ENCODE measurements around the gene UAP1L1. TPM values are rescaled to one million over a fixed set of nuclear protein-coding genes. Genes with fewer than 3 reads are reported as not detected.

Gene UAP1L1
- total and polyA plus RNA-seq, 2 experiments from 2014 or later, result 2.5 to 8.1 TPM

GRCh38 chr9:137105814-137106661 lies 28.7 kb downstream of the UAP1L1 start:
- Histone ChIP-seq H3K27ac (ENCODE audit: low read depth) (no peak overlapping the region), H3K4me1 (ENCODE audit: insufficient read depth) (no peaks in the 10 kb centered on the region), H4K20me1 (replicated peaks; ENCODE audit: insufficient read depth) (no peaks in the 10 kb centered on the region; the same call in 1 of the 2 replicates), H3K4me3 (no peak overlapping the region), H3K4me2 (no peak overlapping the region), H2AFZ (no peak overlapping the region), H3K79me2 (replicated peaks; ENCODE audit: insufficient read depth) (no peaks in the 10 kb centered on the region), H3K36me3 (ENCODE audit: insufficient read depth) (peaks cover 4% of the 10 kb centered on the region), H3K27me3 (ENCODE audit: insufficient read depth) (no peaks in the 10 kb centered on the region), H3F3A (replicated peaks; ENCODE audit: low read depth) (peaks cover 11% of the 10 kb centered on the region; the same call in 1 of the 2 replicates), H3K9me2 (ENCODE audit: insufficient read depth) (no peaks in the 10 kb centered on the region)
- ATAC-seq, result no peak
- H3K27ac Mint-ChIP-seq, result no peak overlapping the region
- H3K36me3 Mint-ChIP-seq (ENCODE audit: low read depth), result peaks cover 10% of the 10 kb centered on the region; the same call in 2 of the 3 replicates
- peaks cover 2% of the 10 kb centered on the region for H3K27me3 Mint-ChIP-seq (ENCODE audit: insufficient read depth, low read depth, poor library complexity)
- no peaks in the 10 kb centered on the region; the same call in 2 of the 3 replicates for H3K4me1 Mint-ChIP-seq
- H3K9me3 Mint-ChIP-seq, result no peaks in the 10 kb centered on the region; the same call in 2 of the 3 replicates
- no peak for TF ChIP-seq EZH2 (IDR thresholded peaks at IDR 0.05; ENCODE audit: low read depth, unreplicated experiment)
- TF ChIP-seq POLR2AphosphoS5 (IDR thresholded peaks at IDR 0.05; ENCODE audit: low read depth), result no peak
- no peak for TF ChIP-seq NANOG (IDR thresholded peaks at IDR 0.05; ENCODE audit: borderline replicate concordance)
- TF ChIP-seq, protein P1, sequence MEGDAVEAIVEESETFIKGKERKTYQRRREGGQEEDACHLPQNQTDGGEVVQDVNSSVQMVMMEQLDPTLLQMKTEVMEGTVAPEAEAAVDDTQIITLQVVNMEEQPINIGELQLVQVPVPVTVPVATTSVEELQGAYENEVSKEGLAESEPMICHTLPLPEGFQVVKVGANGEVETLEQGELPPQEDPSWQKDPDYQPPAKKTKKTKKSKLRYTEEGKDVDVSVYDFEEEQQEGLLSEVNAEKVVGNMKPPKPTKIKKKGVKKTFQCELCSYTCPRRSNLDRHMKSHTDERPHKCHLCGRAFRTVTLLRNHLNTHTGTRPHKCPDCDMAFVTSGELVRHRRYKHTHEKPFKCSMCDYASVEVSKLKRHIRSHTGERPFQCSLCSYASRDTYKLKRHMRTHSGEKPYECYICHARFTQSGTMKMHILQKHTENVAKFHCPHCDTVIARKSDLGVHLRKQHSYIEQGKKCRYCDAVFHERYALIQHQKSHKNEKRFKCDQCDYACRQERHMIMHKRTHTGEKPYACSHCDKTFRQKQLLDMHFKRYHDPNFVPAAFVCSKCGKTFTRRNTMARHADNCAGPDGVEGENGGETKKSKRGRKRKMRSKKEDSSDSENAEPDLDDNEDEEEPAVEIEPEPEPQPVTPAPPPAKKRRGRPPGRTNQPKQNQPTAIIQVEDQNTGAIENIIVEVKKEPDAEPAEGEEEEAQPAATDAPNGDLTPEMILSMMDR (conservative IDR thresholded peaks at IDR 0.05; ENCODE audit: low read depth in 2 of 2), result no peak
- no peak for TF ChIP-seq ZNF331 (CRISPR knock-in tag; IDR thresholded peaks at IDR 0.05; ENCODE audit: low read depth)
- no peak overlapping the region for H3K4me3 Mint-ChIP-seq
- DNase-seq (ENCODE audit: low spot score), result no peak

- H3K9me3 Mint-ChIP-seq, result no peaks in the 10 kb centered on the region; the same call in 2 of the 3 replicates
- no peak overlapping the region for H3K27ac ChIP-seq (ENCODE audit: low read depth)
- H3K27ac Mint-ChIP-seq, result no peak overlapping the region
- no peaks in the 10 kb centered on the region for H3K27me3 ChIP-seq (ENCODE audit: insufficient read depth)
- DNase-seq (ENCODE audit: low spot score) (no peak), ATAC-seq (no peak)
- H3K36me3 Mint-ChIP-seq (ENCODE audit: low read depth), result peaks cover 10% of the 10 kb centered on the region; the same call in 2 of the 3 replicates
- no peaks in the 10 kb centered on the region; the same call in 2 of the 3 replicates for H3K4me1 Mint-ChIP-seq
- peaks cover 8% of the 10 kb centered on the region; the same call in 1 of the 2 replicates for H3F3A ChIP-seq (replicated peaks; ENCODE audit: low read depth)
- H3K4me2 ChIP-seq, result no peak overlapping the region
- no peak overlapping the region for H2AFZ ChIP-seq
- H3K9me2 ChIP-seq (ENCODE audit: insufficient read depth), result no peaks in the 10 kb centered on the region
- H3K4me1 ChIP-seq (ENCODE audit: insufficient read depth), result no peaks in the 10 kb centered on the region
- no peak overlapping the region for H3K4me3 Mint-ChIP-seq
- H3K79me2 ChIP-seq (replicated peaks; ENCODE audit: insufficient read depth), result no peaks in the 10 kb centered on the region
- no peak overlapping the region for H3K4me3 ChIP-seq
- H3K27me3 Mint-ChIP-seq (ENCODE audit: insufficient read depth, low read depth, poor library complexity), result peaks cover 2% of the 10 kb centered on the region
- H3K36me3 ChIP-seq (ENCODE audit: insufficient read depth), result no peaks in the 10 kb centered on the region
- H4K20me1 ChIP-seq (replicated peaks; ENCODE audit: insufficient read depth), result no peaks in the 10 kb centered on the region; the same call in 1 of the 2 replicates
- no peak for TF ChIP-seq ZNF114 (CRISPR knock-in tag; IDR thresholded peaks at IDR 0.05)
- TF ChIP-seq EZH2phosphoT487 (IDR thresholded peaks at IDR 0.05; ENCODE audit: unreplicated experiment), result no peak
- no peak for TF ChIP-seq POLR2AphosphoS5 (IDR thresholded peaks at IDR 0.05; ENCODE audit: low read depth)
- TF ChIP-seq, protein P2, sequence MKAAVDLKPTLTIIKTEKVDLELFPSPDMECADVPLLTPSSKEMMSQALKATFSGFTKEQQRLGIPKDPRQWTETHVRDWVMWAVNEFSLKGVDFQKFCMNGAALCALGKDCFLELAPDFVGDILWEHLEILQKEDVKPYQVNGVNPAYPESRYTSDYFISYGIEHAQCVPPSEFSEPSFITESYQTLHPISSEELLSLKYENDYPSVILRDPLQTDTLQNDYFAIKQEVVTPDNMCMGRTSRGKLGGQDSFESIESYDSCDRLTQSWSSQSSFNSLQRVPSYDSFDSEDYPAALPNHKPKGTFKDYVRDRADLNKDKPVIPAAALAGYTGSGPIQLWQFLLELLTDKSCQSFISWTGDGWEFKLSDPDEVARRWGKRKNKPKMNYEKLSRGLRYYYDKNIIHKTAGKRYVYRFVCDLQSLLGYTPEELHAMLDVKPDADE (IDR thresholded peaks at IDR 0.05), result no peak
- TF ChIP-seq, protein P1 (conservative IDR thresholded peaks at IDR 0.05; ENCODE audit: low read depth in 2 of 2), result no peak
- no peak for TF ChIP-seq NANOG (IDR thresholded peaks at IDR 0.05; ENCODE audit: borderline replicate concordance)
- TF ChIP-seq, protein P3, sequence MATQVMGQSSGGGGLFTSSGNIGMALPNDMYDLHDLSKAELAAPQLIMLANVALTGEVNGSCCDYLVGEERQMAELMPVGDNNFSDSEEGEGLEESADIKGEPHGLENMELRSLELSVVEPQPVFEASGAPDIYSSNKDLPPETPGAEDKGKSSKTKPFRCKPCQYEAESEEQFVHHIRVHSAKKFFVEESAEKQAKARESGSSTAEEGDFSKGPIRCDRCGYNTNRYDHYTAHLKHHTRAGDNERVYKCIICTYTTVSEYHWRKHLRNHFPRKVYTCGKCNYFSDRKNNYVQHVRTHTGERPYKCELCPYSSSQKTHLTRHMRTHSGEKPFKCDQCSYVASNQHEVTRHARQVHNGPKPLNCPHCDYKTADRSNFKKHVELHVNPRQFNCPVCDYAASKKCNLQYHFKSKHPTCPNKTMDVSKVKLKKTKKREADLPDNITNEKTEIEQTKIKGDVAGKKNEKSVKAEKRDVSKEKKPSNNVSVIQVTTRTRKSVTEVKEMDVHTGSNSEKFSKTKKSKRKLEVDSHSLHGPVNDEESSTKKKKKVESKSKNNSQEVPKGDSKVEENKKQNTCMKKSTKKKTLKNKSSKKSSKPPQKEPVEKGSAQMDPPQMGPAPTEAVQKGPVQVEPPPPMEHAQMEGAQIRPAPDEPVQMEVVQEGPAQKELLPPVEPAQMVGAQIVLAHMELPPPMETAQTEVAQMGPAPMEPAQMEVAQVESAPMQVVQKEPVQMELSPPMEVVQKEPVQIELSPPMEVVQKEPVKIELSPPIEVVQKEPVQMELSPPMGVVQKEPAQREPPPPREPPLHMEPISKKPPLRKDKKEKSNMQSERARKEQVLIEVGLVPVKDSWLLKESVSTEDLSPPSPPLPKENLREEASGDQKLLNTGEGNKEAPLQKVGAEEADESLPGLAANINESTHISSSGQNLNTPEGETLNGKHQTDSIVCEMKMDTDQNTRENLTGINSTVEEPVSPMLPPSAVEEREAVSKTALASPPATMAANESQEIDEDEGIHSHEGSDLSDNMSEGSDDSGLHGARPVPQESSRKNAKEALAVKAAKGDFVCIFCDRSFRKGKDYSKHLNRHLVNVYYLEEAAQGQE (IDR thresholded peaks at IDR 0.05; ENCODE audit: unreplicated experiment), result no peak
- no peak for TF ChIP-seq JUNB (IDR thresholded peaks at IDR 0.05; ENCODE audit: unreplicated experiment)
- TF ChIP-seq ZNF331 (CRISPR knock-in tag; IDR thresholded peaks at IDR 0.05; ENCODE audit: low read depth), result no peak
- no peak for TF ChIP-seq CREB1 (CRISPR knock-in tag; IDR thresholded peaks at IDR 0.05; ENCODE audit: low read depth)
Measured at GRCh38 chr9:137106662-137107250, 29.4 kb downstream of the UAP1L1 start.

Data from GM23338 (cell line).